ENCODE data around the gene AGFG2.

GRCh38 chr7:100509231-100509630 is 29.8 kb upstream of the AGFG2 start:
- TF ChIP-seq PML (IDR thresholded peaks at IDR 0.05; ENCODE audit: low read length) (no peak), CEBPB (IDR thresholded peaks at IDR 0.05; ENCODE audit: borderline replicate concordance in 1 of 2, low read depth in 2 of 2, low read length in 2 of 2) (no peak), NBN (IDR thresholded peaks at IDR 0.05) (no peak)

All from GM12878 (cell line).